Measurements from ENCODE around the gene ARL6IP5.

The ARL6IP5 gene

GRCh38 chr3:69065318-69065964 is 19.3 kb upstream of the ARL6IP5 start:
- Histone ChIP-seq H3K36me3 (ENCODE audit: control insufficient read depth in 1 of 2, insufficient read depth in 2 of 2, low read length in 2 of 2) (peaks cover 8 to 35% of the 10 kb centered on the region in 2 donors), H3K4me1 (ENCODE audit: control insufficient read depth in 1 of 2, insufficient read depth in 2 of 2, low read length in 2 of 2) (no peaks in the 10 kb centered on the region), H3K9me3 (ENCODE audit: control insufficient read depth in 1 of 2, low read length in 2 of 2) (no peaks in the 10 kb centered on the region), H3K27ac (ENCODE audit: low read depth, low read length) (no peak overlapping the region), H3K4me3 (ENCODE audit: low read depth in 1 of 2, low read length in 2 of 2) (no peak overlapping the region), H3K9ac (ENCODE audit: low read depth in 1 of 2, low read length in 2 of 2) (no peak overlapping the region), H3K27me3 (ENCODE audit: control insufficient read depth in 1 of 2, insufficient read depth in 2 of 2, low read length in 2 of 2) (no peaks in the 10 kb centered on the region)

GRCh38 chr3:69066121-69066520 is 18.6 kb upstream of the ARL6IP5 start:
- Histone ChIP-seq H3K4me1 (ENCODE audit: control insufficient read depth in 1 of 2, insufficient read depth in 2 of 2, low read length in 2 of 2) (no peaks in the 10 kb centered on the region), H3K4me3 (ENCODE audit: low read depth in 1 of 2, low read length in 2 of 2) (no peak overlapping the region), H3K9me3 (ENCODE audit: control insufficient read depth in 1 of 2, low read length in 2 of 2) (no peaks in the 10 kb centered on the region), H3K36me3 (ENCODE audit: control insufficient read depth in 1 of 2, insufficient read depth in 2 of 2, low read length in 2 of 2) (peaks cover 12 to 34% of the 10 kb centered on the region in 2 donors), H3K27ac (ENCODE audit: low read depth, low read length) (no peak overlapping the region), H3K27me3 (ENCODE audit: control insufficient read depth in 1 of 2, insufficient read depth in 2 of 2, low read length in 2 of 2) (no peaks in the 10 kb centered on the region), H3K9ac (ENCODE audit: low read depth in 1 of 2, low read length in 2 of 2) (no peak overlapping the region)

GRCh38 chr3:69072928-69073327 is 11.8 kb upstream of the ARL6IP5 start:
- Histone ChIP-seq H3K27me3 (ENCODE audit: control insufficient read depth in 1 of 2, insufficient read depth in 2 of 2, low read length in 2 of 2) (no peaks in the 10 kb centered on the region), H3K9me3 (ENCODE audit: control insufficient read depth in 1 of 2, low read length in 2 of 2) (no peaks in the 10 kb centered on the region), H3K4me1 (ENCODE audit: control insufficient read depth in 1 of 2, insufficient read depth in 2 of 2, low read length in 2 of 2) (peaks cover 4% of the 10 kb centered on the region in 2 donors), H3K36me3 (ENCODE audit: control insufficient read depth in 1 of 2, insufficient read depth in 2 of 2, low read length in 2 of 2) (peaks cover 4 to 28% of the 10 kb centered on the region in 2 donors), H3K4me3 (ENCODE audit: low read depth in 1 of 2, low read length in 2 of 2) (no peak overlapping the region), H3K27ac (ENCODE audit: low read depth, low read length) (no peak overlapping the region), H3K9ac (ENCODE audit: low read depth in 1 of 2, low read length in 2 of 2) (no peak overlapping the region)

DNA sequence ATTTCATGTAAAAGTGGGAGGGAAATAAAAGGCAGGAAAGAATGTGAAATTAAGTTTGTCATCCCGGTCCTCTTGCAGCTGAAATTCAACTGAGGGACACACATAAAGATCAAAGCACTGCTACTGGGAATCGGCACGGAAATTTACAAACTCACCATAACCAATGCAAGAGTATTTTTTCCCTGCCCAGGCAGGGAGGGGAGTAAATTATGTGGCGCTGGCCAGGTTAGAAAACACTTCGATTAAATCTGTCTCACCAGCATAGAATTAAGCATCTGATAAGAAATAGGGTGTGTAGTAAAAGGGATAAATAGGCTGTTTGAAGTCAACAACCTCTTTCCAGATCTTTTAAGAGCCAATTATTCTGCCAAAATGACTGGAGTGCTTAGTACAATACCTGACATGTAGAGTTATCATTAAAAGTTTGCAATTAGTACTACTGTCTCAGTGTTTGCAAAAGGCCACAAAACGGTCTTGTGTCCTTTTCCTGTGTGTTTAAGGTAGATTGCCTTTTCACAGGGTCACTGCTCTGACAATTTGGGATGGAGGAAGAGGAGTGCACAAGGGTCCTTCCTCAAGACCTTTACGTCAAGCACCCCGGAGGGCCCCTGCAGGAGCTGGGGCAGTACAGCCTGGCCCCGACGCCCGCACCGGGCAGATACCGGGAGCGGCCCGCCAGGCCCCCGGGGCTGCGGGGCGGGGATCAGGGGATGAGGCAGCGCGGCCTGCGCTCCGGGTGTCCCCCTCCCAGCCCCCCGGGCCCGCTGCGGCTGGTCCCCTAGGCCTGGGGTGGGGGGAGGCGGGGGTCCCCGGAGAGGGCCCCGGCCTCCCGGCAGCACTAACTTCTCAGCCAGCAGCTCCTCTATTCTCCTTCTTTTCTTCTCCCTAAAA is 5.2 kb upstream of the ARL6IP5 start:
- Histone ChIP-seq H3K4me1 (ENCODE audit: control insufficient read depth in 1 of 2, insufficient read depth in 2 of 2, low read length in 2 of 2) (peaks cover 41 to 58% of the 10 kb centered on the region in 2 donors), H3K27me3 (ENCODE audit: control insufficient read depth in 1 of 2, insufficient read depth in 2 of 2, low read length in 2 of 2) (no peaks in the 10 kb centered on the region), H3K27ac (ENCODE audit: low read depth, low read length) (no peak overlapping the region), H3K36me3 (ENCODE audit: control insufficient read depth in 1 of 2, insufficient read depth in 2 of 2, low read length in 2 of 2) (peaks cover 0 to 5% of the 10 kb centered on the region in 2 donors), H3K9ac (ENCODE audit: low read depth in 1 of 2, low read length in 2 of 2) (peak overlapping the region; percentile 63 to 79), H3K9me3 (ENCODE audit: control insufficient read depth in 1 of 2, low read length in 2 of 2) (no peaks in the 10 kb centered on the region), H3K4me3 (ENCODE audit: low read depth in 1 of 2, low read length in 2 of 2) (peak overlapping the region; percentile 80 to 82)

GRCh38 chr3:69080233-69080920 is 4.4 kb upstream of the ARL6IP5 start, which contains the start of gene UBA3:
Gene UBA3, minus strand, starts transcription at chr3:69080365. Its CDS starts 12 bp downstream, at chr3:69080353.
- Histone ChIP-seq H3K9ac (ENCODE audit: low read depth in 1 of 2, low read length in 2 of 2) (peak within 1 kb of the TSS; percentile 63 to 79), H3K27ac (ENCODE audit: low read depth, low read length) (no peak within 1 kb of the TSS), H3K36me3 (ENCODE audit: control insufficient read depth in 1 of 2, insufficient read depth in 2 of 2, low read length in 2 of 2) (no peaks in the 10 kb centered on the region), H3K4me1 (ENCODE audit: control insufficient read depth in 1 of 2, insufficient read depth in 2 of 2, low read length in 2 of 2) (peaks cover 42 to 60% of the 10 kb centered on the region in 2 donors), H3K4me3 (ENCODE audit: low read depth in 1 of 2, low read length in 2 of 2) (peak within 1 kb of the TSS; percentile 80 to 82), H3K27me3 (ENCODE audit: control insufficient read depth in 1 of 2, insufficient read depth in 2 of 2, low read length in 2 of 2) (no peaks in the 10 kb centered on the region), H3K9me3 (ENCODE audit: control insufficient read depth in 1 of 2, low read length in 2 of 2) (no peaks in the 10 kb centered on the region)

- H3K27ac ChIP-seq (ENCODE audit: low read depth, low read length), result no peak overlapping the region
- no peaks in the 10 kb centered on the region for H3K27me3 ChIP-seq (ENCODE audit: control insufficient read depth in 1 of 2, insufficient read depth in 2 of 2, low read length in 2 of 2)
- no peaks in the 10 kb centered on the region for H3K36me3 ChIP-seq (ENCODE audit: control insufficient read depth in 1 of 2, insufficient read depth in 2 of 2, low read length in 2 of 2)
- peaks cover 49 to 60% of the 10 kb centered on the region in 2 donors for H3K4me1 ChIP-seq (ENCODE audit: control insufficient read depth in 1 of 2, insufficient read depth in 2 of 2, low read length in 2 of 2)
- H3K4me3 ChIP-seq (ENCODE audit: low read depth in 1 of 2, low read length in 2 of 2), result peak overlapping the region in 1 of 2 donors; percentile 17
- H3K9ac ChIP-seq (ENCODE audit: low read depth in 1 of 2, low read length in 2 of 2), result peak overlapping the region in 1 of 2 donors; percentile 2
- H3K9me3 ChIP-seq (ENCODE audit: control insufficient read depth in 1 of 2, low read length in 2 of 2), result no peaks in the 10 kb centered on the region
Observed at GRCh38 chr3:69081583-69082262, 3.0 kb upstream of the ARL6IP5 start.

DNA sequence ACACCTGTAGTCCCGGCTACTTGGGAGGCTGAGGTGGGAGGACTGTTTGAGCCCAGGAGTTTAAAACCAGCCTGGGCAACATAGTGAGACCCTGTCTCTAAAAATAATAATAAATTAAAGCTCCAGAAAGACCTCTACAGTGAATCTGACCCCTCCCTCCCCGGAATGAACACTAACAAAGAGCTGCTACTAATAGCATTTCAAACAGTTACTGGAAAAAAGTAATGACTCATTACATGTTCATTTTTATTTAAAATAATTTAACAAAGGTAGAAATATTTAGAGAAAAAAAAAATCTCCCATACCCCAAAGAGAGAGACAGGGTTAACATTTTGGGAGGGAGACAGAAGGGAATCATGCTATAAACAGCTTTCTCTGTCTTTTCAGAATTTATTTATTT is 2.4 kb upstream of the ARL6IP5 start:
- no peaks in the 10 kb centered on the region for H3K27me3 ChIP-seq (ENCODE audit: control insufficient read depth in 1 of 2, insufficient read depth in 2 of 2, low read length in 2 of 2)
- no peak overlapping the region for H3K9ac ChIP-seq (ENCODE audit: low read depth in 1 of 2, low read length in 2 of 2)
- no peaks in the 10 kb centered on the region for H3K36me3 ChIP-seq (ENCODE audit: control insufficient read depth in 1 of 2, insufficient read depth in 2 of 2, low read length in 2 of 2)
- no peaks in the 10 kb centered on the region for H3K9me3 ChIP-seq (ENCODE audit: control insufficient read depth in 1 of 2, low read length in 2 of 2)
- no peak overlapping the region for H3K27ac ChIP-seq (ENCODE audit: low read depth, low read length)
- no peak overlapping the region for H3K4me3 ChIP-seq (ENCODE audit: low read depth in 1 of 2, low read length in 2 of 2)
- H3K4me1 ChIP-seq (ENCODE audit: control insufficient read depth in 1 of 2, insufficient read depth in 2 of 2, low read length in 2 of 2), result peaks cover 54 to 64% of the 10 kb centered on the region in 2 donors

- no peak overlapping the region for H3K4me3 ChIP-seq (ENCODE audit: low read depth in 1 of 2, low read length in 2 of 2)
- no peaks in the 10 kb centered on the region for H3K36me3 ChIP-seq (ENCODE audit: control insufficient read depth in 1 of 2, insufficient read depth in 2 of 2, low read length in 2 of 2)
- no peak overlapping the region for H3K27ac ChIP-seq (ENCODE audit: low read depth, low read length)
- H3K4me1 ChIP-seq (ENCODE audit: control insufficient read depth in 1 of 2, insufficient read depth in 2 of 2, low read length in 2 of 2), result peaks cover 56 to 64% of the 10 kb centered on the region in 2 donors
- H3K9ac ChIP-seq (ENCODE audit: low read depth in 1 of 2, low read length in 2 of 2), result no peak overlapping the region
- H3K9me3 ChIP-seq (ENCODE audit: control insufficient read depth in 1 of 2, low read length in 2 of 2), result no peaks in the 10 kb centered on the region
- H3K27me3 ChIP-seq (ENCODE audit: control insufficient read depth in 1 of 2, insufficient read depth in 2 of 2, low read length in 2 of 2), result no peaks in the 10 kb centered on the region
Observed at GRCh38 chr3:69082805-69083204, 1.9 kb upstream of the ARL6IP5 start.

DNA sequence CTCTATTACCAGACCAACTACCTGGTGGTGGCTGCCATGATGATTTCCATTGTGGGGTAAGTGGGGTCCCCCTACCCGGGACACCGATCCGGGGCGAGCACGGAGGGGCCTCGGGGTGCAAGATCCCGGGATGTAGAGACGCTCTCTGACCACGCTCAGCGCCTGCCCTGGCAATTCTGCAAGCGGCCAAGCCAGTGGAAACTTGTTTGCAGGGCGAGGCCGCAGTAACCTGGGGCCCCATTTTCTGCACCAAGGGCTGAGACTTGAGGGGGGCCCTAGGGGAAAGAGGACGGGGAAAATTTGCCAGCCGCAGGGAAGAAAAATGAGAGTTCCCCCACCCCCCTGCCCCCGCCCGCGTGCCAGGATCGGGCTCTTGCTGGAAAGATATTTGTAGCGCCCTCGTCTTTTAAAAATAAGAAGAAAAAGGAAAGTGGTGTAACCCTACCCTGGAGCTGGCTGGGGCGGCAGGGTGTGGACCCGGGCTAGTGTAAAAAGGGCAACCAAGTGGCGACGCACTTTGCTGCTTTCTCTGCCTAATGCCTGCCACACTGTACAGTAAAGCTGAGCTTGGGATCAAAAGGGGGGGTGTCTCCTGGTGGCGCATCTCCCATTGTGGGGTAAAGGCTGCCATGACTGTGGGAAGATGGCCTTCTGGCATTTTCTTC is 563 bp downstream of the ARL6IP5 start:
- H3K9me3 ChIP-seq (ENCODE audit: control insufficient read depth in 1 of 2, low read length in 2 of 2), result no peaks in the 10 kb centered on the region
- no peaks in the 10 kb centered on the region for H3K36me3 ChIP-seq (ENCODE audit: control insufficient read depth in 1 of 2, insufficient read depth in 2 of 2, low read length in 2 of 2)
- peak overlapping the region; percentile 93 to 97 for H3K9ac ChIP-seq (ENCODE audit: low read depth in 1 of 2, low read length in 2 of 2)
- H3K4me3 ChIP-seq (ENCODE audit: low read depth in 1 of 2, low read length in 2 of 2), result peak overlapping the region; percentile 94 to 95
- peak overlapping the region; percentile 91 for H3K27ac ChIP-seq (ENCODE audit: low read depth, low read length)
- H3K27me3 ChIP-seq (ENCODE audit: control insufficient read depth in 1 of 2, insufficient read depth in 2 of 2, low read length in 2 of 2), result no peaks in the 10 kb centered on the region
- H3K4me1 ChIP-seq (ENCODE audit: control insufficient read depth in 1 of 2, insufficient read depth in 2 of 2, low read length in 2 of 2), result peaks cover 69 to 72% of the 10 kb centered on the region in 2 donors
